ENCODE results near the gene CPED1. TPM values are rescaled to one million over a fixed set of nuclear protein-coding genes. Genes with fewer than 3 reads are reported as not detected.

Gene CPED1
- total and polyA plus RNA-seq, 11 donors = 3.6 to 51.2 (median 24.8) TPM

DNA sequence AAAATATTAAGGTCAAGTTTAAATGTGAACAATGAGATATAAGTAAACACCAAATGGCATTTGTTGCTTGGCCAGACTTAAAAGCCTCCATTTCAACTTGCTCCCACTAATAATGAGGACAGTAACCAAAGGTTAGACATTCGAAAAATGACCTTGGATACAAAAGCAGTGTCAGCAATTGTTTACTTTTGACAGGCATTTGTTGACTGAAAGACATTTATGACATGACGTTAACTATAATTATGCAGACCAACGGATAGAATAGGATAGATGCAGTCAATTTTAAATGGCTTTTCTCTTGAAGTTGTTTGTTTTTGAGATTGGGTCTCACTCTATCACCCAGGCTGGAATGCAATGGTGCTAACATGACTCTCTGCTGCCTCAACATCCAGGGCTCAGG is 333.9 kb downstream of the CPED1 start:
- Histone ChIP-seq H3K4me1 (no peaks in the 10 kb centered on the region), H3K27ac (no peak overlapping the region), H3K36me3 (no peaks in the 10 kb centered on the region), H3K4me3 (no peak overlapping the region), H3K9me3 (no peaks in the 10 kb centered on the region), H3K27me3 (peaks cover 0 to 7% (median 0%) of the 10 kb centered on the region in 9 donors)
- TF ChIP-seq, protein P1, sequence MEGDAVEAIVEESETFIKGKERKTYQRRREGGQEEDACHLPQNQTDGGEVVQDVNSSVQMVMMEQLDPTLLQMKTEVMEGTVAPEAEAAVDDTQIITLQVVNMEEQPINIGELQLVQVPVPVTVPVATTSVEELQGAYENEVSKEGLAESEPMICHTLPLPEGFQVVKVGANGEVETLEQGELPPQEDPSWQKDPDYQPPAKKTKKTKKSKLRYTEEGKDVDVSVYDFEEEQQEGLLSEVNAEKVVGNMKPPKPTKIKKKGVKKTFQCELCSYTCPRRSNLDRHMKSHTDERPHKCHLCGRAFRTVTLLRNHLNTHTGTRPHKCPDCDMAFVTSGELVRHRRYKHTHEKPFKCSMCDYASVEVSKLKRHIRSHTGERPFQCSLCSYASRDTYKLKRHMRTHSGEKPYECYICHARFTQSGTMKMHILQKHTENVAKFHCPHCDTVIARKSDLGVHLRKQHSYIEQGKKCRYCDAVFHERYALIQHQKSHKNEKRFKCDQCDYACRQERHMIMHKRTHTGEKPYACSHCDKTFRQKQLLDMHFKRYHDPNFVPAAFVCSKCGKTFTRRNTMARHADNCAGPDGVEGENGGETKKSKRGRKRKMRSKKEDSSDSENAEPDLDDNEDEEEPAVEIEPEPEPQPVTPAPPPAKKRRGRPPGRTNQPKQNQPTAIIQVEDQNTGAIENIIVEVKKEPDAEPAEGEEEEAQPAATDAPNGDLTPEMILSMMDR (IDR thresholded peaks at IDR 0.05) = no peak
- TF ChIP-seq POLR2A (IDR thresholded peaks at IDR 0.05) = no peak
- intact Hi-C loops (cut with DNase I) = no loop called here
- ATAC-seq (no peak), DNase-seq (no peak)
- 77 to 84% (median 81%) methylated on average over 3 of the region's 3 CpGs for WGBS, 4 donors

DNA sequence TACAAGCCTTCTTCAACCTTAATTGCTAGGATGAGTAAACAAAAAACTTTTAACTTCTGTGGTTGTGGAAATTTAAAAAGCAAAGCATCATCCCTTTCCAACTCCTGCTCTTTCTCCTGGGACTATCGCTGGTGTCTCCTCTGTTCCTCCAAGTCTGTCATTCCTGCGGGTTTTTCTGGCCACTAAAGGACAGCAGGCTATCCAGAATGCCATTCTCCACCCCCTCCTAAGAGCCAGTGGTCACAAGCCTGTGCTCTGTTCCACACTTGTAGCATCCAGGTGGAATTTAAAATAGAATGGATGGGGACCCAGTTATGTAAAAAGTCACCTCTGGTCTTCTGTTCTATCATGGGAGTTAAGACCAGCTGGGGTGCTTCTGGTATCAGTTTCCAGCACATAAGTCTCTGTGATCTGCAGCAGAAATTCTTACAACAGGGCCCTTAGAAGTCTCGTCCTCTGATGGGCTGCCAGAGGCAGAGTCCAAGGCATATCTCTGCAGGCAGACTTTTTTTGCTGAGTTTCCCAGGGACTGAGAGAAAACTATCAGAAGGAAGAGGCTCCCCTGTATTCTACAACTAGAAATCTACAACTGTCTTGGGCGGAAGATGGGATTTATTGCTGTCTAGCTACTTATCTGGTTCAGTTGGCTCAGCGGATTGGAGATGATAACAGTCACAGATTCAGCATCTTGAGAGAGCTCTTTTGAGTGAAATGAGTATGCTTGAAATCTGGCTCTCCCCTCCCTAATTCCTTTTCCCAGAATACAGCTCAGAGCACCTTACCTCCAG is 335.2 kb downstream of the CPED1 start:
- Histone ChIP-seq H3K9me3 (no peaks in the 10 kb centered on the region), H3K27me3 (peaks cover 0 to 19% (median 9%) of the 10 kb centered on the region in 9 donors), H3K4me1 (peaks cover 0 to 3% (median 0%) of the 10 kb centered on the region in 12 donors), H3K36me3 (no peaks in the 10 kb centered on the region), H3K4me3 (no peak overlapping the region), H3K27ac (no peak overlapping the region)
- WGBS, 4 donors = 48 to 53% (median 52%) methylated on average over 5 of the region's 5 CpGs
- intact Hi-C loops (cut with DNase I) = no loop called here
- ATAC-seq = no peak
- TF ChIP-seq POLR2A (IDR thresholded peaks at IDR 0.05) = no peak
- TF ChIP-seq, protein P1 (IDR thresholded peaks at IDR 0.05) = no peak
- DNase-seq = no peak

DNA sequence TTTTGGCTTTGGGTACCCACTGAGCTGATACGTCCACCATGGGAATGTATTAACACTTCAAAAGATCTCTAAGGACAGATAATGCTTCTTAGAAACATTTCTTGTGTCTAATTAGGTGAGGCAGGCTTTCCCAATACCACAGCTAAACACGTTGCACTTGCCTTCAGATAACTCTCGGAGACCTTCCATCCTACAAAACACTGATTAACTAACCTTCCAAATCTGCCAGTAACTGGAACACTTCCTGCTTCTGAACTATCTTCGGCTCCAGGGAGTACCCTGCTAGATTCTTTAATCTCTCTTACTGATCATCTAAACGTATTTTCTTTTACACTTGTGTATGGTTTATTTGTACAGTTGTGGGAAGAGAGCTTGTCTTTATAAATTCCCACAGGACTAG is 339.2 kb downstream of the CPED1 start:
- no peaks in the 10 kb centered on the region for H3K9me3 ChIP-seq
- WGBS, 4 donors = 72 to 81% (median 77%) methylated on average over 5 of the region's 5 CpGs
- H3K27ac ChIP-seq = no peak overlapping the region
- no peak overlapping the region for H3K4me3 ChIP-seq
- no peak for DNase-seq
- intact Hi-C loops (cut with DNase I) = no loop called here
- peaks cover 0 to 25% (median 14%) of the 10 kb centered on the region in 12 donors for H3K4me1 ChIP-seq
- no peak for TF ChIP-seq POLR2A (IDR thresholded peaks at IDR 0.05)
- TF ChIP-seq, protein P1 (IDR thresholded peaks at IDR 0.05) = no peak
- H3K36me3 ChIP-seq = no peaks in the 10 kb centered on the region
- no peak for ATAC-seq
- peaks cover 7 to 59% (median 46%) of the 10 kb centered on the region in 9 donors for H3K27me3 ChIP-seq

DNA sequence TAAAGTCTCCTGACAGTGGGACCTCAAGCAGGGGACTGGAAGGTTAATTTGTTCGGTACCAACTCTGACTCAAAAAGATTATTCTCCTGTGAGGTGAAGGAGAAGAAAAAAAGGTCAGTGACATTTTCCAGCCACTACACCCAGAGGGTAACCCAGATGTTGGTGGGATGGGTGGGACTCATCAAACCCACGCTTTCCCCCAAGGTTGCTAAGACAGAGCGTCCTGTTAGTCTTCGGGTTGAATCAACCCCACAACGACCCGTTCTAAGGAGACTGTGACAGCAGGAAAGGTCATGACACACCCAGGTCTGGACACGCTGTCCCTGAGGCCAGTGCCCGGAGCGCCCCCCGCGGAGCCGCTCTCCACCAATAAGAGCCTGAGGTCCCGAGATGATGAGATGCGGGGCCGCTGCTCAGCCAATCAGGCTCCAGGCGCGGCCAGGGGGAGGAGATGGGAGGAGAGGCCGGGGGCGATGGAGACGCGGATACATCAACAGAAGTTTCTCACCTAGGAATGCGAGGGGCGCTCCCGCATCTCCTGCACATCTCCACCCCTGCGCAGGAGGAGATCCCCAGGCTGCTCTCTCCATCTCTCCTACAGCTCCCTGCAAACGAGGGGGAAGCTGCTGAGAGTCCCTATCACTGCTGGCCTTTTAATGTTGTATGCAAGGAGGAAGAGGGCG is 340.1 kb downstream of the CPED1 start, which contains the start of gene WNT16:
WNT16 (plus strand) TSS at position 493 of the 683 bp plus-strand sequence. CDS start 293 bp downstream, outside the sequence.
- H3K4me3 ChIP-seq = peak within 1 kb of the TSS; percentile 15 to 51 (median 41)

More for the DNA sequence above, 340.1 kb downstream of the CPED1 start, which contains the start of gene WNT16:
- Histone ChIP-seq H3K36me3 (no peaks in the 10 kb centered on the region), H3K27me3 (peaks cover 7 to 69% (median 55%) of the 10 kb centered on the region in 9 donors), H3K4me1 (peaks cover 0 to 25% (median 14%) of the 10 kb centered on the region in 12 donors), H3K27ac (no peak within 1 kb of the TSS), H3K9me3 (no peaks in the 10 kb centered on the region)
- no peak for TF ChIP-seq POLR2A (IDR thresholded peaks at IDR 0.05)
- TF ChIP-seq, protein P1 (IDR thresholded peaks at IDR 0.05) = no peak
- 15 to 23% (median 17%) methylated on average over 24 to 27 of the region's 27 CpGs for WGBS, 4 donors
- intact Hi-C loops (cut with DNase I) = no loop called here
- ATAC-seq (peak in 3 of 4 donors; percentile 26 to 60 (median 57)), DNase-seq (peak in 2 of 5 donors; percentile 26 to 55)
